Esophagus muscularis mucosa (tissue), 3 donors: ENCODE measurements around the gene IRS1.

Experiments used
- CTCF ChIP-seq, 3 experiments: fragments of 200-600 bp in 2 of 3; fragments of 450-650 bp in 1 of 3; sonication (generic) in 2 of 3; IDR thresholded peaks; one replicate each; pipeline ENCODE4 v1.5.1; 2017 to 2019; ENCODE audit warnings: antibody characterized with exemption in 3 of 3, mild to moderate bottlenecking in 2 of 3, moderate library complexity in 1 of 3
- POLR2AphosphoS5 ChIP-seq, 2 donors: sonication (generic); formaldehyde crosslinking; IDR thresholded peaks; one replicate each; pipeline ENCODE4 v1.6.1; 2017; ENCODE audit warnings: antibody characterized with exemption in 2 of 2

DNA sequence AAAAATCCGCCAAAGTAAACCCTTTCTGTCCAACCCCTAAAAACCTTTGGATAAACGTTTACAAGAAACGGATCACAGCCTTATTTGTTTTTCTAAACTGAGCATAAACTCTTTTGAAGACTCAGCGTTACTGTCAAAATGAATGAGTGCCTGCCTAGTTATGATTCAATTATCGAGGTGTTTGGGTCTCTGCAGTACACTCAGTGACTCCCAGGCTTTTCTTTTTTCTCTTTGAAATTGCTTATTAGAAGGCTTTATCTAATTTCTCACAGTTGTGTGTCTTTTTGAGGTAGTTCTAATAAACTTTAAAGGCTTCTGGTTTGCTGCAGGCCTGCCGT is 36.9 kb upstream of the IRS1 start:
- TF ChIP-seq CTCF (IDR thresholded peaks at IDR 0.05) (no peak), POLR2AphosphoS5 (IDR thresholded peaks at IDR 0.05) (no peak)
